ENCODE measurements around the gene NTF3.

The NTF3 gene

DNA sequence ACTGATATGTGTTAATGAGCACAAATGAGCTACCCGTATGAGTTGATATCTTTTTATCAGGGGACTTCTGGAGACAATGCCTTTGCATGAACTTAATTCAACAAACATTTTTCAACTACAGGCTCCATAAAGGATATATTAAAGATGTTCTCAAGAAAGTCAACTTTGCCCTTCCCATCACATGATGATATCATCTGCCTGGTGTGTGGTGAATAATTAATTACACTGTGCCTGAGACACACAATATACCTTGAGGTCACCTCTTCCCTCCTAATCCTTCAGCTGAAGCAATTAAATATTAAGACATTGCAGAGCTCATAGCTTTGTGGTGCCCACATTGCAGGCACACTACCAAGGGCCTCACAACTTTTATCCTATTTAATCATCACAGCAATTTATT, 22.3 kb upstream of the NTF3 start:
- H3K9me3 ChIP-seq (ENCODE audit: insufficient read depth, low read depth, low read length) = no peaks in the 10 kb centered on the region
- H3K36me3 ChIP-seq (ENCODE audit: insufficient read depth, low read length) = no peaks in the 10 kb centered on the region
- H3K4me2 ChIP-seq (ENCODE audit: low read depth, low read length, poor library complexity, severe bottlenecking) = no peak overlapping the region
- no peak overlapping the region for H3K9ac ChIP-seq (ENCODE audit: low read depth, low read length, poor library complexity, severe bottlenecking)
- no peak overlapping the region for H3K4me3 ChIP-seq (ENCODE audit: low read length, poor library complexity, severe bottlenecking)
- no peak for TF ChIP-seq EZH2phosphoT487 (IDR thresholded peaks at IDR 0.05; ENCODE audit: borderline replicate concordance)
- TF ChIP-seq, protein P1, sequence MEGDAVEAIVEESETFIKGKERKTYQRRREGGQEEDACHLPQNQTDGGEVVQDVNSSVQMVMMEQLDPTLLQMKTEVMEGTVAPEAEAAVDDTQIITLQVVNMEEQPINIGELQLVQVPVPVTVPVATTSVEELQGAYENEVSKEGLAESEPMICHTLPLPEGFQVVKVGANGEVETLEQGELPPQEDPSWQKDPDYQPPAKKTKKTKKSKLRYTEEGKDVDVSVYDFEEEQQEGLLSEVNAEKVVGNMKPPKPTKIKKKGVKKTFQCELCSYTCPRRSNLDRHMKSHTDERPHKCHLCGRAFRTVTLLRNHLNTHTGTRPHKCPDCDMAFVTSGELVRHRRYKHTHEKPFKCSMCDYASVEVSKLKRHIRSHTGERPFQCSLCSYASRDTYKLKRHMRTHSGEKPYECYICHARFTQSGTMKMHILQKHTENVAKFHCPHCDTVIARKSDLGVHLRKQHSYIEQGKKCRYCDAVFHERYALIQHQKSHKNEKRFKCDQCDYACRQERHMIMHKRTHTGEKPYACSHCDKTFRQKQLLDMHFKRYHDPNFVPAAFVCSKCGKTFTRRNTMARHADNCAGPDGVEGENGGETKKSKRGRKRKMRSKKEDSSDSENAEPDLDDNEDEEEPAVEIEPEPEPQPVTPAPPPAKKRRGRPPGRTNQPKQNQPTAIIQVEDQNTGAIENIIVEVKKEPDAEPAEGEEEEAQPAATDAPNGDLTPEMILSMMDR (conservative IDR thresholded peaks at IDR 0.05; ENCODE audit: low read length) = no peak
- H3K79me2 ChIP-seq (ENCODE audit: insufficient read depth, low read length) = no peaks in the 10 kb centered on the region
- no peak overlapping the region for H2AFZ ChIP-seq (ENCODE audit: low read length)
- no peaks in the 10 kb centered on the region for H4K20me1 ChIP-seq (ENCODE audit: insufficient read depth, low read length, poor library complexity, severe bottlenecking)
- no peaks in the 10 kb centered on the region for H3K27me3 ChIP-seq (ENCODE audit: insufficient read depth, low read length, poor library complexity, severe bottlenecking)
- no peaks in the 10 kb centered on the region for H3K9me2 ChIP-seq (replicated peaks; ENCODE audit: low read depth, low read length)
- no peaks in the 10 kb centered on the region for H3K4me1 ChIP-seq (ENCODE audit: insufficient read depth, low read length, poor library complexity, severe bottlenecking)
- no peaks in the 10 kb centered on the region for H3F3A ChIP-seq (ENCODE audit: low read depth)

DNA sequence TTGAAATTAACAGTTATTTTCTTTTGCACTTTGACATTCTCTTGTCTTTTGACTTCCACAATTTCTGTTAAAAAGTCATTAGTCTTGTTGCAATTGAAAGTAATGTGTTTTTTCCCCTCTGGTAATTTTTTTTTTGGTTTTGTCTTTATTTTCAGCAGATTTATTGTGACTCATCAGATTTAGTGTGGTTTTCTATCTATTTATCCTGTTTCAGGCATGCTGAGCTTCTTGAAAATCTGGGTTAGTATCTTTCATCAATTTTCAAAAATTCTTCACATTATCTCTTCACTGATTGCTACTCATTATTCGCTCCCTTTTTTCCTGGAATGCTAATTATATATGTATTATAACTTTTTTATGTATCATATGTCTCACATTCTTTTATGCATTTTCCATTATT, 15.3 kb upstream of the NTF3 start:
- TF ChIP-seq, protein P1 (conservative IDR thresholded peaks at IDR 0.05; ENCODE audit: low read length) = no peak
- TF ChIP-seq EZH2phosphoT487 (IDR thresholded peaks at IDR 0.05; ENCODE audit: borderline replicate concordance) = no peak
- no peaks in the 10 kb centered on the region for H3K27me3 ChIP-seq (ENCODE audit: insufficient read depth, low read length, poor library complexity, severe bottlenecking)
- H3K79me2 ChIP-seq (ENCODE audit: insufficient read depth, low read length) = no peaks in the 10 kb centered on the region
- no peaks in the 10 kb centered on the region for H3K9me2 ChIP-seq (replicated peaks; ENCODE audit: low read depth, low read length)
- H4K20me1 ChIP-seq (ENCODE audit: insufficient read depth, low read length, poor library complexity, severe bottlenecking) = no peaks in the 10 kb centered on the region
- no peaks in the 10 kb centered on the region for H3K36me3 ChIP-seq (ENCODE audit: insufficient read depth, low read length)
- H3K9ac ChIP-seq (ENCODE audit: low read depth, low read length, poor library complexity, severe bottlenecking) = no peak overlapping the region
- no peak overlapping the region for H2AFZ ChIP-seq (ENCODE audit: low read length)
- no peaks in the 10 kb centered on the region for H3K4me1 ChIP-seq (ENCODE audit: insufficient read depth, low read length, poor library complexity, severe bottlenecking)
- H3F3A ChIP-seq (ENCODE audit: low read depth) = no peaks in the 10 kb centered on the region
- H3K4me2 ChIP-seq (ENCODE audit: low read depth, low read length, poor library complexity, severe bottlenecking) = no peak overlapping the region
- H3K4me3 ChIP-seq (ENCODE audit: low read length, poor library complexity, severe bottlenecking) = no peak overlapping the region
- no peaks in the 10 kb centered on the region for H3K9me3 ChIP-seq (ENCODE audit: insufficient read depth, low read depth, low read length)

DNA sequence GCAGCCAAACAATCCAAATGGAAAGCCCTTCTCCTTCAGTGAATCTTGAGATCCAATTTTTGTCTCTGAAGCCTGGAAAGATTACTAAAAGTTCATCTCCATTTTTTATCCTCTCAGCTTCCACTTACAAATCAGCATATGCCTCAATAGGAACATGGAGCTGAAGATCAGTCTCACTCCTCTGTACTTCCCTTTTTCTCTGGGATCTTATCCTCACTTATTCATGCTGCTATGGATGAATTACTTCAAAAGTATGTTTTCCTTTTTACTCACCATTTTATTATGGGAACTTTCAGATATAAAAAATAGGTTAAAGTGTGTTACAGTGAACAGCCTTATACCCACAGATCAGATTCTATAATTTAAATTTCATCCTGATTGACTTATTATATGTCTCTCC, 14.4 kb upstream of the NTF3 start:
- Histone ChIP-seq H3K9me2 (replicated peaks; ENCODE audit: low read depth, low read length) (no peaks in the 10 kb centered on the region), H3K36me3 (ENCODE audit: insufficient read depth, low read length) (no peaks in the 10 kb centered on the region), H3K4me2 (ENCODE audit: low read depth, low read length, poor library complexity, severe bottlenecking) (no peak overlapping the region), H3K4me3 (ENCODE audit: low read length, poor library complexity, severe bottlenecking) (no peak overlapping the region), H4K20me1 (ENCODE audit: insufficient read depth, low read length, poor library complexity, severe bottlenecking) (no peaks in the 10 kb centered on the region), H3K27me3 (ENCODE audit: insufficient read depth, low read length, poor library complexity, severe bottlenecking) (no peaks in the 10 kb centered on the region), H2AFZ (ENCODE audit: low read length) (no peak overlapping the region), H3K9ac (ENCODE audit: low read depth, low read length, poor library complexity, severe bottlenecking) (no peak overlapping the region), H3F3A (ENCODE audit: low read depth) (no peaks in the 10 kb centered on the region), H3K4me1 (ENCODE audit: insufficient read depth, low read length, poor library complexity, severe bottlenecking) (no peaks in the 10 kb centered on the region), H3K79me2 (ENCODE audit: insufficient read depth, low read length) (no peaks in the 10 kb centered on the region), H3K9me3 (ENCODE audit: insufficient read depth, low read depth, low read length) (no peaks in the 10 kb centered on the region)
- TF ChIP-seq, protein P1 (conservative IDR thresholded peaks at IDR 0.05; ENCODE audit: low read length) = no peak
- TF ChIP-seq EZH2phosphoT487 (IDR thresholded peaks at IDR 0.05; ENCODE audit: borderline replicate concordance) = no peak

All from Loucy (cell line).